GM06990 (cell line): ENCODE results near the gene TCF20.

Source experiments
- DNase-seq: peaks from one replicate; pipeline ENCODE4 v3.0.0-alpha.2; 2011; ENCODE audit not compliant: insufficient read length; ENCODE audit errors: extremely low read depth
- H3K27me3 ChIP-seq: replicated peaks from 2 replicates; pipeline ENCODE4 v1.6.0; 2011; ENCODE audit warnings: low read length; ENCODE audit not compliant: control insufficient read depth, insufficient read depth
- H3K36me3 ChIP-seq: 2 replicates; pipeline ENCODE4 v1.5.1; 2011; ENCODE audit warnings: low read length; ENCODE audit not compliant: control insufficient read depth, insufficient read depth
- H3K4me3 ChIP-seq: replicated peaks from 2 replicates; pipeline ENCODE4 v1.5.1; 2011; ENCODE audit warnings: low read depth, mild to moderate bottlenecking, control low read depth, low read length
- CTCF ChIP-seq: IDR thresholded peaks from 2 replicates; pipeline ENCODE4 v1.5.1; 2011; ENCODE audit warnings: low read length, control low read depth, mild to moderate bottlenecking, inconsistent platforms; ENCODE audit not compliant: insufficient read depth, poor library complexity, severe bottlenecking

Gene TCF20

GRCh38 chr22:42309865-42310264 is 39.4 kb upstream of the TCF20 start:
- Histone ChIP-seq H3K27me3 (no peaks in the 10 kb centered on the region; the same call in 1 of the 2 replicates), H3K36me3 (no peaks in the 10 kb centered on the region), H3K4me3 (no peak overlapping the region)
- DNase-seq: no peak
- TF ChIP-seq CTCF: no peak

- Histone ChIP-seq H3K36me3 (no peaks in the 10 kb centered on the region), H3K4me3 (no peak overlapping the region), H3K27me3 (no peaks in the 10 kb centered on the region; the same call in 1 of the 2 replicates)
- no peak for TF ChIP-seq CTCF
- no peak for DNase-seq
These were observed 38.5 kb upstream of the TCF20 start for GRCh38 chr22:42308892-42309468.

- Histone ChIP-seq H3K36me3 (no peaks in the 10 kb centered on the region), H3K4me3 (no peak overlapping the region), H3K27me3 (no peaks in the 10 kb centered on the region; the same call in 1 of the 2 replicates)
- no peak for TF ChIP-seq CTCF
- no peak for DNase-seq
These were observed 37.5 kb upstream of the TCF20 start for GRCh38 chr22:42307806-42308563.

GRCh38 chr22:42306010-42306409 is 35.6 kb upstream of the TCF20 start:
- no peaks in the 10 kb centered on the region for H3K36me3 ChIP-seq
- no peak overlapping the region for H3K4me3 ChIP-seq
- DNase-seq: no peak
- no peak for TF ChIP-seq CTCF
- no peaks in the 10 kb centered on the region; the same call in 1 of the 2 replicates for H3K27me3 ChIP-seq

GRCh38 chr22:42304324-42304790 is 33.9 kb upstream of the TCF20 start:
- no peak for TF ChIP-seq CTCF
- H3K4me3 ChIP-seq: no peak overlapping the region
- no peaks in the 10 kb centered on the region; the same call in 1 of the 2 replicates for H3K27me3 ChIP-seq
- H3K36me3 ChIP-seq: no peaks in the 10 kb centered on the region
- DNase-seq: no peak
